PFSK-1 (cell line): ENCODE data around the gene PAK2.

Experiments used
- POLR2AphosphoS5 ChIP-seq: IDR thresholded peaks from 2 replicates; pipeline ENCODE4 v1.6.1; 2012; ENCODE audit warnings: low read depth, mild to moderate bottlenecking, control low read depth, low read length, moderate library complexity
- SIN3A ChIP-seq: IDR thresholded peaks from 2 replicates; pipeline ENCODE4 v1.6.1; 2012; ENCODE audit warnings: mild to moderate bottlenecking, low read length, moderate library complexity, borderline replicate concordance; ENCODE audit not compliant: insufficient read depth
- TAF1 ChIP-seq: IDR thresholded peaks from 2 replicates; pipeline ENCODE4 v1.6.1; 2012; ENCODE audit warnings: low read length, control low read depth, borderline replicate concordance; ENCODE audit not compliant: insufficient read depth

- TF ChIP-seq POLR2AphosphoS5 (no peak), SIN3A (no peak), TAF1 (no peak)
These were observed 109.6 kb downstream of the PAK2 start for GRCh38 chr3:196849180-196849741.
